Loucy (cell line): ENCODE results near the gene LYPD6.

Source experiments
- H2AFZ ChIP-seq: fragments of 200-600 bp; sonication (generic); 2 replicates; pipeline ENCODE4 v1.6.0; 2016; ENCODE audit warnings: antibody characterized with exemption, mild to moderate bottlenecking, low read length, moderate library complexity
- H3F3A ChIP-seq: fragments of 200-600 bp; 2 replicates; pipeline ENCODE4 v1.6.0; 2016; ENCODE audit warnings: antibody characterized with exemption, low read depth, mild to moderate bottlenecking
- H3K27me3 ChIP-seq: fragments of 200-600 bp; sonication (generic); 2 replicates; pipeline ENCODE4 v1.6.1; 2014; ENCODE audit warnings: low read length, mild to moderate bottlenecking; ENCODE audit not compliant: insufficient read depth, poor library complexity, severe bottlenecking
- H3K36me3 ChIP-seq: fragments of 200-600 bp; sonication (generic); 2 replicates; pipeline ENCODE4 v1.6.1; 2016; ENCODE audit warnings: low read length; ENCODE audit not compliant: insufficient read depth
- H3K4me1 ChIP-seq: fragments of 200-600 bp; sonication (generic); 2 replicates; pipeline ENCODE4 v1.5.1; 2014; ENCODE audit warnings: low read length, mild to moderate bottlenecking; ENCODE audit not compliant: insufficient read depth, poor library complexity, severe bottlenecking
- H3K4me2 ChIP-seq: fragments of 200-600 bp; sonication (generic); 2 replicates; pipeline ENCODE4 v1.6.0; 2014; ENCODE audit warnings: antibody characterized with exemption, low read length, low read depth, mild to moderate bottlenecking; ENCODE audit not compliant: poor library complexity, severe bottlenecking
- H3K4me3 ChIP-seq: fragments of 200-600 bp; sonication (generic); 2 replicates; pipeline ENCODE4 v1.5.1; 2014; ENCODE audit warnings: low read length, mild to moderate bottlenecking, mixed read lengths; ENCODE audit not compliant: poor library complexity, severe bottlenecking
- H3K79me2 ChIP-seq: fragments of 200-600 bp; sonication (generic); 2 replicates; pipeline ENCODE4 v1.6.1; 2014; ENCODE audit warnings: low read length; ENCODE audit not compliant: insufficient read depth
- H3K9ac ChIP-seq: fragments of 200-600 bp; sonication (generic); 2 replicates; pipeline ENCODE4 v1.6.0; 2014; ENCODE audit warnings: mild to moderate bottlenecking, low read depth, low read length, moderate library complexity; ENCODE audit not compliant: poor library complexity, severe bottlenecking
- H3K9me2 ChIP-seq: fragments of 200-600 bp; sonication (generic); replicated peaks from 2 replicates; pipeline ENCODE4 v1.6.1; 2016; ENCODE audit warnings: low read depth, low read length, mixed read lengths
- H3K9me3 ChIP-seq: fragments of 200-600 bp; sonication (generic); 2 replicates; pipeline ENCODE4 v1.6.1; 2014; ENCODE audit warnings: mild to moderate bottlenecking, antibody characterized with exemption, low read length, low read depth; ENCODE audit not compliant: insufficient read depth
- H4K20me1 ChIP-seq: fragments of 200-600 bp; sonication (generic); 2 replicates; pipeline ENCODE4 v1.6.0; 2014; ENCODE audit warnings: antibody characterized with exemption, low read length, mild to moderate bottlenecking; ENCODE audit not compliant: insufficient read depth, poor library complexity, severe bottlenecking
- EZH2phosphoT487 ChIP-seq: fragments of 200-600 bp; IDR thresholded peaks from 2 replicates; pipeline ENCODE4 v1.6.1; 2018; ENCODE audit warnings: antibody characterized with exemption, mild to moderate bottlenecking, moderate library complexity, borderline replicate concordance
- TF ChIP-seq, protein P1 (sequence below): fragments of 200-600 bp; sonication (generic); conservative IDR thresholded peaks from 2 replicates; pipeline ENCODE4 v1.5.1; 2014; ENCODE audit warnings: mild to moderate bottlenecking, antibody characterized with exemption, low read length

LYPD6 gene

DNA sequence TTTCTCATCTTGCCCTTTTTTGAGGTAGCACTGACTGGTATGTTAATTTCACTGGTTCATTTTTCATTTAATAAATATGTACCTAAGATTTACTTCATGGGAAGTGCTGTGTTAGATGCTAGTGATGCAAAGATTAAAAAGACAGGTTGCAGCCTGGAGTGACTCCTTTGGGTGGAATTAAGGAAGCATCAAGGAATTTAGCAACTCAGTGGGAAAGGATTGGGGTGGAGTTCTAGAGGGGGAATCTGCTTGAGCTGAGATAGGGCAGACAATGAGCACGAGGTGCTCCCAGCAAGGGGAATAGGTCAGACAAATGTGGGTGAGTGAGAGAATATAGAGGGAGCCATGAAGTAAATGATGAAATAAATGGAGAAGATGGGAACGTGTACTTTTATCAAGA is 57.0 kb downstream of the LYPD6 start:
- Histone ChIP-seq H3K9me3 (no peaks in the 10 kb centered on the region), H3K4me1 (no peaks in the 10 kb centered on the region)

DNA sequence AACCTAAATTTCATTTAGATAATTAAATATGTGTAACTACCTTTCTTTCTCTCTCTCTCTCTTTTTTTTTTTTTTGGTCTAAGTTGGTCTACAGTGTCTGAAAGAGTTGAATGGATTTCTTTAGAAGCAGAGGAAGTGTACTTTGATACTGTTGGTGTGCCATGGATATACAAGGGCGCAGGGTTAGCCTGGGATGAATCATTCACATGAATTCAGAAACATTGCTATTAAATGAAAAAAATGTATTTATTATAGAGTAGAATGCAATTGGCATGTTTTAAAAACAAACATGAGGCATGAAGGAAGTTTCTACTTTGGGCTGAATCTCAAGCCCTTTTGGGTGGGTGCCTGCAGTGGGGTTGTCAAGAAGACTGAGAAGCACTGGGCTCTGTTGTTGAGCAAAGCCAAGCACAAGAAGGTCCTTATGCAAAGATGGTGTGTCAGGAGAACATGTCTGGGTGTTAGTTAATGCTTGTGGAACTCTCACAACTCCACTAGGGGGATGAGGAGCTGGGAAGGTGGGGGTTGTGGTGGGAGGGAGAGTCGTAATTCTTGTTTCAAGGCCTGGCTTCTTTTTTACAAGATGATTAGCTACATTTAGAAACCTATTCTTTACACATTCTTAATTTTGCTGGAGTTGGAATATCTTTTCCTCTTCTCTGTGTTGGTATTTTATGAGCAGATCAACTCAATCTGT is 57.9 kb downstream of the LYPD6 start:
- Histone ChIP-seq H3K4me2 (no peak overlapping the region), H3K36me3 (no peaks in the 10 kb centered on the region), H3K4me1 (no peaks in the 10 kb centered on the region), H3K9ac (no peak overlapping the region), H3K9me3 (no peaks in the 10 kb centered on the region), H3K4me3 (no peak overlapping the region), H3K9me2 (no peaks in the 10 kb centered on the region), H3F3A (no peaks in the 10 kb centered on the region), H4K20me1 (no peaks in the 10 kb centered on the region), H3K27me3 (no peaks in the 10 kb centered on the region), H3K79me2 (no peaks in the 10 kb centered on the region), H2AFZ (no peak overlapping the region)
- TF ChIP-seq, protein P1, sequence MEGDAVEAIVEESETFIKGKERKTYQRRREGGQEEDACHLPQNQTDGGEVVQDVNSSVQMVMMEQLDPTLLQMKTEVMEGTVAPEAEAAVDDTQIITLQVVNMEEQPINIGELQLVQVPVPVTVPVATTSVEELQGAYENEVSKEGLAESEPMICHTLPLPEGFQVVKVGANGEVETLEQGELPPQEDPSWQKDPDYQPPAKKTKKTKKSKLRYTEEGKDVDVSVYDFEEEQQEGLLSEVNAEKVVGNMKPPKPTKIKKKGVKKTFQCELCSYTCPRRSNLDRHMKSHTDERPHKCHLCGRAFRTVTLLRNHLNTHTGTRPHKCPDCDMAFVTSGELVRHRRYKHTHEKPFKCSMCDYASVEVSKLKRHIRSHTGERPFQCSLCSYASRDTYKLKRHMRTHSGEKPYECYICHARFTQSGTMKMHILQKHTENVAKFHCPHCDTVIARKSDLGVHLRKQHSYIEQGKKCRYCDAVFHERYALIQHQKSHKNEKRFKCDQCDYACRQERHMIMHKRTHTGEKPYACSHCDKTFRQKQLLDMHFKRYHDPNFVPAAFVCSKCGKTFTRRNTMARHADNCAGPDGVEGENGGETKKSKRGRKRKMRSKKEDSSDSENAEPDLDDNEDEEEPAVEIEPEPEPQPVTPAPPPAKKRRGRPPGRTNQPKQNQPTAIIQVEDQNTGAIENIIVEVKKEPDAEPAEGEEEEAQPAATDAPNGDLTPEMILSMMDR, result no peak
- no peak for TF ChIP-seq EZH2phosphoT487

More for the DNA sequence above, 57.0 kb downstream of the LYPD6 start:
- Histone ChIP-seq H3K4me2 (no peak overlapping the region), H3K79me2 (no peaks in the 10 kb centered on the region), H2AFZ (no peak overlapping the region), H3F3A (no peaks in the 10 kb centered on the region), H3K4me3 (no peak overlapping the region), H3K9ac (no peak overlapping the region), H3K36me3 (no peaks in the 10 kb centered on the region), H3K27me3 (no peaks in the 10 kb centered on the region), H3K9me2 (no peaks in the 10 kb centered on the region), H4K20me1 (no peaks in the 10 kb centered on the region)
- TF ChIP-seq EZH2phosphoT487, result no peak
- TF ChIP-seq, protein P1, result no peak

DNA sequence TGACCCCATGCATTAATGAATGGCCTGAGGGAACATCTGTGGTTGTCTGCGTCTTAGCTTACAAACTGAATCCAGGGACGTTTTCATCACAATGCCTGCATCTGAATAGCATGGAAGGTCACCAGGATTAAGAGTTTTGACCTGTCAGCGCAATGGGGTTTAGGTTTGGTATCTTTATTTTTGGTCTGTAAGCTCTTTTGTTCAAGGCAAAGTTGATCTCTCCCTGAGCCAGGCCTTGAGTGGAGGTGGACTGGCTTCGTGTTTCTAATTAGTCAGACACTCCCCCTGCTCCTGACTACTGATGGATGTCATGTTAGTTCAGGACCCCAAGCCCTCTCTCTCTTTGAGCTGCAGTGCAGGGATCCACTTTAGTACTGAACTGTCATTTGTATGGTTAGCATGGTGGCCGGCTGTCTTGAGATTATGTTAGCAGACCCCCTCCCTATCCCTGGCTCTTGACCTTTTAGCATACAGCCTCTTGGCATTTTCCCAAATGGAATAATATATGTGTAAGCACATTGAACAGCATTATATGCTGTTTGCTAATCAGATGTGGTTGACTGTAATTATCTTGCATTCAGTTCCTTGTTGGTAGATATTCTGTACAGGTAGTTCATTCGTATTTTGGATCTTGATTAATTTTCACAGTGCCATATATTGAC is 59.2 kb downstream of the LYPD6 start:
- Histone ChIP-seq H2AFZ (no peak overlapping the region), H3K9ac (no peak overlapping the region), H3K4me2 (no peak overlapping the region), H3F3A (no peaks in the 10 kb centered on the region), H3K4me3 (no peak overlapping the region), H3K36me3 (no peaks in the 10 kb centered on the region), H3K9me2 (no peaks in the 10 kb centered on the region), H3K9me3 (no peaks in the 10 kb centered on the region), H3K79me2 (no peaks in the 10 kb centered on the region), H3K27me3 (no peaks in the 10 kb centered on the region), H3K4me1 (no peaks in the 10 kb centered on the region), H4K20me1 (no peaks in the 10 kb centered on the region)
- TF ChIP-seq, protein P1, result no peak
- no peak for TF ChIP-seq EZH2phosphoT487
